ENCODE measurements around the gene TSPYL2.

Gene TSPYL2

DNA sequence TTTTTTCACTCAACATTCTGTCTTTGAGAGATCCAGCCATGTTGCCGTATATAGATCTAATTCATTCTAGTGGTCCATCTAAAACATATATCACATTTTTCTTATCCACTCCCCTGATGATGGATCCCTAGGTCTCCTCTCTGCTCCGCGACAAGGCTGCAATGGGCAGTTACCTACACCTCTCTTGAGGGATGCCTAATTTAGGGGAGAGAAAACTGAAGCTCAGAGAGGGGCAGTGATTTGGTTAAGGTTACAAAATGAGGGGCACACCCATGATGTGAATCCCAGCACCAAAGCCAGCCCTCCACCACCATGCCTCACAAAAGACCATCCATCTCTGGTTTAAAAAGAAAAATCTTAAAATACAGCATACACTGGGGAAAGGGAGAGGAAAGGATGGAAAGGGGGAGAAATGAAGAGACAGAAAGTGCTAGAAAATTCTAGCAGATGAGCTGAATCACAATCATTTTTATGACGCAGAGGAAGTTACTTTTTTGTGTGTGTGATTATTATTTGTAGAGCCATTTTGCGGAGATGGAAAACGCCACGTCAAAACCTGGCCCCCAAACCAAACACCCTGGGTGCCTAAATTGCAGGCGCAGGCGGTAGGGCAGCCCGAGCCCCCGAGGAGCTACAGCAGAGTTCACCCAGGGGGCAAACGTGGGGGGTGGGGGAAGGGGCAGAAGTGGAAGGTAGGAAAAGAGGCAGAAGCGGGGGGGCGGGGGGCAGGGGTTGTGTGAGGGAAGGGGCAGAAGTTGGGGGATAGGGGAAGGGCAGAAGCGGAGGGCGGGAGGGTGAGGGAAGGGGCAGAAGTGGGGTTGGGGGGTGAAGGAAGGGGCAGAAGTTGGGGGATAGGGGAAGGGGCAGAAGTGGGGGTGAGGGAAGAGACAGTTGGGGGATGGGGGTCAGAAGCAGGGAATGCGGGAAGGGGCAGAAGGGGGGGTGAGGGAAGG, 1.3 kb upstream of the TSPYL2 start:
- DNase-seq (ENCODE audit: low read depth), result no peak

DNA sequence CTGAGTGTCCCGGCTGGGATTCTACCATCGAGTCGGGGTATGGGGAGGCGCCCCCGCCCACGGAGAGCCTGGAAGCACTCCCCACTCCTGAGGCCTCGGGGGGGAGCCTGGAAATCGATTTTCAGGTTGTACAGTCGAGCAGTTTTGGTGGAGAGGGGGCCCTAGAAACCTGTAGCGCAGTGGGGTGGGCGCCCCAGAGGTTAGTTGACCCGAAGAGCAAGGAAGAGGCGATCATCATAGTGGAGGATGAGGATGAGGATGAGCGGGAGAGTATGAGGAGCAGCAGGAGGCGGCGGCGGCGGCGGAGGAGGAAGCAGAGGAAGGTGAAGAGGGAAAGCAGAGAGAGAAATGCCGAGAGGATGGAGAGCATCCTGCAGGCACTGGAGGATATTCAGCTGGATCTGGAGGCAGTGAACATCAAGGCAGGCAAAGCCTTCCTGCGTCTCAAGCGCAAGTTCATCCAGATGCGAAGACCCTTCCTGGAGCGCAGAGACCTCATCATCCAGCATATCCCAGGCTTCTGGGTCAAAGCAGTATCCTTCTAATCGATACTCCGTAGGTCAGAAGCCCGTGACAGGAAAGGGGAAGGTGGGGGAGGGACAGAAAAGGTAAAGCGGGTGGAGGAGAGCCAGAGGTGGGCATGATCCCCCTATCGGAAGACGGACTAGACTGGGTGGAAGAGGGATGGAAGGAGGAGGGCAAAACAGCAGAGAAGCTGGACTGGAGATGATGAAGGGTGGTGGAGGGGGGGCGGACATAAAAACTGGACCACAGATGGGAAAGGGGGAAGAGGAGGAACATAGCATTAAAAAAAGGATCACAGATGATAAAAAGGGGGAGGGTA, 828 bp downstream of the TSPYL2 start:
- DNase-seq (ENCODE audit: low read depth), result no peak

DNA sequence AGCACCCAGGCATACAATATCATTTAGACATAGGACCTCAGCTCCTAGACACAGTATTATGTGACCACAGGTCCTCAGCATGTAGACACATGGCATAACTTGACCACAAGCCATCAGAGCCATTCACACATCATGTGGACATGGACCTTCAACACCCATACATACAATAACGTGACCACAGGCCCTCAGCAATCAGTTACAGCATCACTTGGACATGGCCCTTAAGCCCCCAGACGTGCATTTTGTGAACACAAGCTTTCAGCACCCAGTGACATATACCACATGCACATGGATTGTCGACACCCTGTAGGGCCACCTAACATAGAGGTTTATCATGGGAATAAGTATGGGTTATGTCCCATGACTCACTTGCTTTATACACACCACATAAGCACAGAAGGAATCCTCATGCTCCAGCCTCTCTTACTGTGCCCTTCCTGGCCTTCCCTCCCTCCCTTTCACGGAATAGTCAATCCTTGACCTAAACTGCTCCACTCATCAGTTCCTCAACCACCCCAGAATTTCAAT, 1.9 kb downstream of the TSPYL2 start:
- no peak for DNase-seq (ENCODE audit: low read depth)

DNA sequence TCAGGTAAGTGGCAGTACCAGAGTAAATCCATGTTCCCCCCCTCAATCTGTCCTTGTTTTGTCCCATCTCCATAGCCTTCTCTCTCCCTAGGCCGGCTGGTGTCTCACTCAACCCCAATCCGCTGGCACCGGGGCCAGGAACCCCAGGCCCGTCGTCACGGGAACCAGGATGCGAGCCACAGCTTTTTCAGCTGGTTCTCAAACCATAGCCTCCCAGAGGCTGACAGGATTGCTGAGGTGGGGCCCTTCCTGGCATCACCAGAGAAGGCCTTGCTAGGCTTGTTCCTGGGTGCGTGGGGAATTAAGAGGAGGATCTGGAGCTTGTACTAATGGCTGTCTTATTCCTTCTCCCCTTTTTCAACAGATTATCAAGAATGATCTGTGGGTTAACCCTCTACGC, 2.7 kb downstream of the TSPYL2 start:
- no peak for DNase-seq (ENCODE audit: low read depth)

DNA sequence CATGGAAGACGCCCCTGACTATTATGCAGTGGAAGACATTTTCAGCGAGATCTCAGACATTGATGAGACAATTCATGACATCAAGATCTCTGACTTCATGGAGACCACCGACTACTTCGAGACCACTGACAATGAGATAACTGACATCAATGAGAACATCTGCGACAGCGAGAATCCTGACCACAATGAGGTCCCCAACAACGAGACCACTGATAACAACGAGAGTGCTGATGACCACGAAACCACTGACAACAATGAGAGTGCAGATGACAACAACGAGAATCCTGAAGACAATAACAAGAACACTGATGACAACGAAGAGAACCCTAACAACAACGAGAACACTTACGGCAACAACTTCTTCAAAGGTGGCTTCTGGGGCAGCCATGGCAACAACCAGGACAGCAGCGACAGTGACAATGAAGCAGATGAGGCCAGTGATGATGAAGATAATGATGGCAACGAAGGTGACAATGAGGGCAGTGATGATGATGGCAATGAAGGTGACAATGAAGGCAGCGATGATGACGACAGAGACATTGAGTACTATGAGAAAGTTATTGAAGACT, 3.6 kb downstream of the TSPYL2 start:
- DNase-seq (ENCODE audit: low read depth), result no peak

DNA sequence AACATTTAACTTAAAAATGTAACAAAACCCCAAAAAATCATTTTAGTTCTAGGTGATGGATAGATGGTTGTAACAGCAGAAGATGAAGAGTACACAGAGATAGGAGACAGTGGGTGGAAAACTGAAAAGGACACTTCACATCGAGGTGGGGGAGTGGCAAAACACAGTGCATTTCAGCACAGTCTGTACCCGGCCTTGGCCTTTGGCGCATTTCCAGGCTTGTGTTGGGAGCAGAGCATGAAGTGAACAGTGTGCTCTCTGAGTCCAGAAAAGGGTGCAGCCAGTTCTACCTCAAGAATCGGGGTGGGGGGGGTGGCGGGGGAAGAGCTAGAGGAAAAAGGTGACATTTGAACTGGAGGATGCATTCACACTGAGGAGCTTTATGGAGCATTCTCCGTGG, 4.3 kb downstream of the TSPYL2 start:
- no peak for DNase-seq (ENCODE audit: low read depth)

DNA sequence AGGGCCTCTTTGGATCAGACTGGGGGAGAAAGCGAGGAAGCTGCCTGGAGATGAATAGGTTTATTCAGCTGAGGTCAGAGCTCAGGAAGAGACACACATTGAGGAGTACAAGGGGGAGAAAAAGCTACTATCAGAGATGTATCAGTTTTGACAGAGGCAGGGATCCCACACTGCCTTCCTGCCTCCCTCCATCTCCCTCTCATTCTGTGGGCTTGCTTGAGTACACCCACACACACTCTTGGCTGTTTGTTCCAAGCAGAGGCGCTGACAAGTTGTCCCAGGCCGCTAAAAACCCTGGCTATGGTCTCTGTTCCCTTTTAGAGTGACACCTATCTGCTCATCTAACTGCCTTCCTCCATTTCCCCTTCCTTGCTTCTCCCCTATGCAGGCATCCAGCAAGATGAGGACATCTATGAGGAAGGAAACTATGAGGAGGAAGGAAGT, 5.2 kb downstream of the TSPYL2 start:
- DNase-seq (ENCODE audit: low read depth), result no peak

DNA sequence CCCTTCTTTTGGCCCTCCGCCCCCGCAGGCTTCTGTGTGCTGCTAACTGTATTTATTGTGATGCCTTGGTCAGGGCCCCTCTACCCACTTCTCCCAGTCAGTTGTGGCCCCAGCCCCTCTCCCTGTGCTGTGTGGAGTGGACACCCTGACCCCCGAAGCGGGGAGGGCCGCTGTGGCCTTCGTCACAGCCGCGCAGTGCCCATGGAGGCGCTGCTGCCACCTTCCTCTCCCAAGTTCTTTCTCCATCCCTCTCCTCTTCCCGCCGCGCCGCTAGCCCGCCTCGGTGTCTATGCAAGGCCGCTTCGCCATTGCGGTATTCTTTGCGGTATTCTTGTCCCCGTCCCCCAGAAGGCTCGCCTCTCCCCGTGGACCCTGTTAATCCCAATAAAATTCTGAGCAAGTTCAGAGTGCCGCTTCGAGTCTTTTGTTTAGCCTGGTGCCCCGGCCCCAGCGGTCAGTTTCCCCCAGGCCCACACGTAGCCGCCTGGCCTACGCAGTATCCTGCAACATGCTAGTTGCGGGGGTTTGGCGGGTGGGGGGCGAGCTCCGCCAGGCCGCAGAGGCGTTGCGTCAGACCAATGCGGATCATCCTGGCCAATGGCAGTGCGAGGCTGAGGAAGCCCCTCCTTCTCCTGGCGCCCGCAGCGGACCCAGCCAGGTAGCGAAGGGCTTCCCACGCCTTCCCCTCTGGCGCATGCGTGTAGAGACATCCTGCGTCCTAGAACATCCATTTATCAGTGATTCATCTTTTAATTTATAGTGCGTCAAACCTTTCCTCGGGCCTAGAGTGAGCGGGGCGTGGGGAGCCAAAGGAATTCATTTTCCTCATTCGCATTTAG, 6.2 kb downstream of the TSPYL2 start:
- DNase-seq (ENCODE audit: low read depth), result peak; percentile 81

DNA sequence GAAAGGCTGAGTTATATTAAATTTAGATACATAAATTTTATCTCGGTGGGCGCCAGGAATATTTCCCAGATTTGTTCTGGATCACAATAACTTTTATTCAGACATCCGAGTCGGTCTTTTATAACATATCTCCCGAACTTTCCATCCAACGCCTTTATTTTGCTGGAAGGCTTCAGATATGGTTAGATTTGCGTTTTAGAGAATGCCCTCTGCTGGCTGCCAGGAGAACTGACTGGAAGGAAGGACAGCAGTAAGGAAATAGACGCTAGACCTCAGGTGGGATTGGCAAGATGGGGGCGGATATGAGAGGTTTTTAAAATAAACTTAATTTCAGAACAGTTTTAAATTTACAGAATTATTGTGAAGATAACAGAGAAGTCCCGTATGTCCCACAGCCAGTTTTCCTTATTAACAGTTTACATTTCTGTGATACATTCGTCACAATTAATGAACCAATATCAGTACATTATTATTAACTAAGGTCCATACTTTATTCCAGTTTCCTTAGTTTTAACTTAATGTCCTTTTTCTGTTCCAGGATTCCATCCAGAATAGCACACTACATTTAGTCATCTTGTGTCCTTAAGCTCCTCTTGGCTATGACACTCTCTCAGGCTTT, 7.2 kb downstream of the TSPYL2 start:
- no peak for DNase-seq (ENCODE audit: low read depth)

DNA sequence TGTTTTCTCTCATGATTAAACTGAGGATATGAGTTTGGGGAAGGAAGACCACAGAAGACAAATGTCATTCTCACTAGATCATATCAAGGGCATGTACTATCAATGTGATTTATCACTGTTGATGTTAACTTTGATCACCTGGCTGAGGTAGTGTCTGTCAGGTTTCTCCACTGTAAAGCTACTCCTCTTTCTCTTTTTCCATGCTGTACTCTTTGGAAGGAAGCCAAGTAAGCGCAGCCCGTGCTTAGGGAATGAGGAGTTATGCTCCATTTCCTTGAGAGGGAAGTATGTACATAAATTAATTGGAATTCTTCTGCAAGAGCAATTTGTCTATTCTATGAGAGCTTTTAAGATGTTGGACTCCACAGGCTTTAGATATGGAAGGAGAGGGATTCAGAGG, 7.8 kb downstream of the TSPYL2 start:
- no peak for DNase-seq (ENCODE audit: low read depth)

DNA sequence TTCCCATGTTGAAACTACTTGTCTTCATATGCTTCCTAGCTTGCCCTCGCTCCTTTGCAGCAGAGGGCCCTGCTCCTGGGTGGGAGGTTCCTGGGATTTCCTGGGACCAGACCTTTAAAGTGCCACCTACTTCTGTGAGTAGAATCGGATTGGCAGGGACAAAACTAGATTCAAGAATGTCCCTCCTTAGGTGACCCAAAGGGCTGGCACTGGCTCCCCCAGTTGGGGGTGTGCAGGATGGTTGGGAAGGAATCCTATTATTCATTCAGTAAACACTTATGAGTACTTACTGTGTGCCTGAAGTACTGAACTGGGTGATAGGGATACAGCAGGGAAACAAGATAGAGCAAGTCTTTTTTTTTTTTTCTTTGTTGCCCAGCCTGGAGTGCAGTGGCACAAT, 9.2 kb downstream of the TSPYL2 start:
- DNase-seq (ENCODE audit: low read depth), result no peak

DNA sequence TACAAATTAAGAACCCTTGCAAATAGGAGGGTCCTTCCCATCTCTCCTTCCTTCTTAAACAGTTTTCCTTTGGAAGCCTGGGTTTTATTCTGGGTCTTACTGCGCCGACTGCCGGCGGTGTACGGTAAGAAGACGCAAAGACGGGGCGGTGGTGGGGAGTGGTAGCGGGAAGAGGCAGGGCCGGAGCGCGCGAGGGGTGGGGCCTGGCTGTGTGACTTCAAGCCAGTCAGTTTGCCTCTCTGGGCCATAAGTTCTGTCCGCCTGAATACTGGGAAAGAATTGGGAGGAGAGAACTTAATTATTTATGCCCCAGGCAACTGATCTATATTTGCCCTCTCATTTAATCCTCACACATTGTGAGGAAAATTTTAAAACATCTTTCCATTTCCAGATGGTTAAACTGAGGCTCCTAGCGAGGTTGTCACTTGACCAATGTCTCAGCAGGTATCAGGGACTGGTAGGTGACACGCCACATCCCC, 11.0 kb downstream of the TSPYL2 start:
- DNase-seq (ENCODE audit: low read depth), result peak; percentile 68

DNA sequence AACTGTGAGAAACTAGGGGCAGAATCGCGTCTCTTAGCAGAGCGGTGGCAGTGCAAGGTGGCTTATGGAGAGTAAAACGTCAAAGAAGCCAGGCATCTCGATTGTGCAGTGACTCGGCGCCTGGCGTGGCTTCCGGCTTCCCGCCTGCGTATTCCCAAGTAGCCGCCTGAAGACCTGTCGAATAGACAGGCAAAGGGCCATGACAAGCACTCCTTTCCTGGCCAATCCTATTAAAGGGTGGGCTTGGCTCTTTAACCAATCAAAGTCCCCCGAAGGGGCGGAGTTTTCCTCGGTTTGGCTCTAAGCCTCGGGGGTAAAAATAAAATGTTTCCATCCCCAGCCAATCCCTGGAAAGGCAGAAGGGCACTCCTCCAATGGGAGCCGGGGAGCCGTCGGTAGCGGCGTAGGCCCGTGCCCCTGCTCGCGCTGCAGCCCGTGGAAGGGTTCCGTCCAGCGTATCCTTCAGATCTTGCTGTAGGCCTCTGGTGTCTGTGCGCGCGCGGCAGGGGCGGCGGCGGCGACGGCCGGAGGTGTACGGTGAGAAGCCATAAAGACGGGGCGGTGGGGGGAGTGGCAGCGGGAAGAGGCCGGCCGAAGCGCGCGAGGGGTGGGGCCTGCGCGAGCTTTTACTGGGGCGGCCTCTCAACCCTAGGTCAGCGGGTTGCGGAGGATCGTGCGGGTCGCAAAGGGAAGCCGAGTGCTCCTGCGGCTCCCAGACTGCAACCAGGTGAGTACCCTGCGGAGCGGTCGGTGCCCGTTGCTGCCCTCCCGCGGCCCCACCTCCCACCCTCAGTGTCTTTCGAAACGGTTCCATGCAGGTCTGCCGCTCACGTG, 11.8 kb downstream of the TSPYL2 start, which contains the start of gene KANTR:
TSS of gene KANTR (plus strand) at position 395 of the 834 bp plus-strand sequence. CDS start 30,131 bp downstream, outside the sequence.
- DNase-seq (ENCODE audit: low read depth), result peak; percentile 71

DNA sequence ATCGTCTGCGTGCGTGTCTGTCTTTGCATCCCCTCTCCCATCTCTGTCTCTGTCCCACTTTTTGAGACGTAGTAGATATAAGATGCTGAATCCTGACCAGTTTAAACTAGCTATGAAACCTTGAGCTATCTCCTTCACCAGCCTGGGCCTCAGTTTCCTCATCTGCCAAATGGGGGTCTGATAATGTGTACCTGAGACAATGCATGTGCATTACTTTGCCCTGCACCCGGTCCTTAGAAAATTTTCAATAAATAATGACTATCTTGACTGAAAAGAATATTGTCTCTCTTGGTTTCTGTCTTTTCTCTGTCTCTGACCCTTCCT, 12.4 kb downstream of the TSPYL2 start:
- no peak for DNase-seq (ENCODE audit: low read depth)

DNA sequence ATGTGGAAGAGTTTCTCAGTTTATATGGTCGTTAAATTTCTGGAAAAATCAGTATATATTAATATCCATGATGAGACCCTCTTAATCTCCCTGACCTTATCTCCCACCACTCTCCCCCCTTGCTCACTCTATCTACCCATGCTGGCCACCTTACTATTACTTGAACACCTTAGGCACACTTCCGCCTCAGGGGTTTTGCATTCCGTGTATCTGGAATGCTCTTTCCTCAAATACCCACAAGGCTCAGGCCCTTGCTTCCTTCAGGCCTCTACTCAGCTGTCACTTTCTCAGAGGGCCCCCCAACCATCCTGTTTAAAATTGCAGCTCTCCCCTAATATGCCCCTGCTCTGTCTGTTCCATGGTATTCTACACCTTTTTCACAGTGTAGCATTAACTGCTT, 13.6 kb downstream of the TSPYL2 start:
- no peak for DNase-seq (ENCODE audit: low read depth)

DNA sequence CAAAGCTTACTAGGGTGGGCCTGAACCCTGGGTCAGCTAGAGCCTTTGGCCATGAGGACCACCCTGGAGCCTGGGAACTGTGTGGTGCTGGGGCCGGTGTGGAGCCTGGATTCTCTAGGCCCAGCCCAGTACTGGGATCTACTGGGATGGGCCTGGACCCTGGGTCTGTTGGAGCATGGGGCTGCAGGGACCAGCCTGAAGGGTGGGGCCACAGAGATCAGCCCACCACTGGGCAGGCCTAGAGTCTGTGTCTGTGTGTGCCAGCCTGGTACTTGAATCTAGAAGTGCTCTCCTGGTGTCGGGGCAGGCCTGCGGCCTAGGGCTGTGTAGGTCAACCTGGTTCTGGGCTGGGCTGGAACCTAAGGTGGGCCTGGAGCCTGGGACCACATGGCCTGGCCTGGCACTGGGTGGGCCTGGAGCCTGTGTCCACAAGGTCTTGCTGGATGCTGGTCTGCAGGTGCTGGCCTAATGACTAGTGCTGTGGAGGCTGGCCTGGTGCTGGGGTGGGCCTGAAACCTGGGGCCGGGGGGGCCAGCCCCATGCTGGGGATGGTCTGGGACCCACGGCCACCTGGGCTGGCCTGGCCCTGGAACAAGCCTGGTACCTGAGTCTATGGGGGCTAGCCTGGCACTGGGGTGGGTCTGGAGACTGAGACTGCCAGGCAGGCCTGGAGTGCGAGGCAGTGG, 32.8 kb downstream of the TSPYL2 start:
- DNase-seq (ENCODE audit: low read depth), result no peak

DNA sequence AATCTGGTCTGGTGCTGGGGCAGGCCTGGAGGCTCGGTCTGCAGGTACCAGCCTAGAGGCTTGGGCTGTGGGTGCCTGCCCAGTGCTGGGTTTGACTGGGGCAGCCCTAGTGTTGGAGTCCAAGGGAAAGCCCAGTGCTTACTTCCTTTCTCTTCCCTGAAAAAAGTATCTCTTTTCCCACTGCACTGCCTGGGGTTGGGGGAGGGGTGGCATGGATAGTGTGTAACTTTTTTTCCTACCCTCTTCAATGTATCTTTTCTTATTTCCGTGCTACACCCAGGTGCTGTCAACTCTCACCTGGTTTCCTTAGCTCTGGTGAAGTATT, 33.3 kb downstream of the TSPYL2 start:
- no peak for DNase-seq (ENCODE audit: low read depth)

DNA sequence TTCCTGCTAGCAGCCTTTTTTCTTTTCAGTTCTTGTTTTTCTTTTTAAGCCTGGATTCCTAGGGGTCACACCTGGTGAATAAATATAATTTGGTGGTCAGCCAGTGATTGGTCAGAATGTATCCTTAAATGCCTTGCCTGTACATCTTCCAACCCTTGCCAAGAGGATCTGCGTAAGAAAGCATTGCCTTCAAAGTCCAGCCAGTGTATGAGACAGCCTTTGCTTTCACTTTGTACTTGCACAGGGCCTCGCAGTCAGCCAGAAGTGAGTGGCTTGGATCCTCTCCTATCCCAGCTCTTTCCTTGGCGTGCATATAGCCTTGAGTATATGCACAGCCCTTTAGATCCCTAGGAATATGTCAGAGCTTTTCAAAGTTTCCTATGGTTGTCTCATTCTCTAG, 33.9 kb downstream of the TSPYL2 start:
- no peak for DNase-seq (ENCODE audit: low read depth)

DNA sequence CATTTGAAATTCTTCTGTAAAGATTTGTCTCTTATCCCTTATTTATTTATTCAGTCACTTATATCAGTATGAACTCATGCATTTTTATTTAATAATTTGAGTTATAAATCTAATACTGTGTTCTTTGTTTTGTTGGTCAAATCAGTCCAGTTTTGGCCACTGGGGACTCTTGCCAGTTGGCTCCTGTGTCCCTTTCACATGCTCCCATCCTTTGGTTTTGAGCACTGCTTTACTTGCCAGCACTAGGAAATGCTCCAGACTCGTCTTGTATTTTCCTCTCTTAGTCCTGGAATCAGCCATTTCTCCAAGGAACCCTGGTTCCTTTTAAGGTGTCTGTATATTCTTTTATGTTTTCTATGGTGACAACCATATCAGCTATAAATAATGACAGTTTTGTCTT, 39.8 kb downstream of the TSPYL2 start:
- no peak for DNase-seq (ENCODE audit: low read depth)

All from T follicular helper cell (primary cell).